Panc1 (cell line): ENCODE measurements around the gene GAB1.

ENCODE experiments used
- POLR2AphosphoS5 ChIP-seq: IDR thresholded peaks from 2 replicates; pipeline ENCODE4 v1.6.1; 2012; ENCODE audit warnings: mild to moderate bottlenecking, low read depth, low read length, moderate library complexity
- TCF7L2 ChIP-seq: IDR thresholded peaks from 2 replicates; pipeline ENCODE4 v1.6.1; 2011; ENCODE audit warnings: mild to moderate bottlenecking, low read depth, low read length, inconsistent platforms
- TF ChIP-seq, protein P1 (sequence below): fragments of 450-650 bp; IDR thresholded peaks from 2 replicates; pipeline ENCODE4 v1.5.1; 2017; ENCODE audit warnings: mild to moderate bottlenecking
- TF ChIP-seq, protein P2 (sequence below), 2 experiments: IDR thresholded peaks; 2 replicates each; pipeline ENCODE4 v1.6.1; 2011 to 2012; ENCODE audit warnings: low read depth in 2 of 2, control low read depth in 1 of 2, low read length in 1 of 2, mild to moderate bottlenecking in 1 of 2, moderate library complexity in 1 of 2; ENCODE audit not compliant: insufficient read depth in 1 of 2

DNA sequence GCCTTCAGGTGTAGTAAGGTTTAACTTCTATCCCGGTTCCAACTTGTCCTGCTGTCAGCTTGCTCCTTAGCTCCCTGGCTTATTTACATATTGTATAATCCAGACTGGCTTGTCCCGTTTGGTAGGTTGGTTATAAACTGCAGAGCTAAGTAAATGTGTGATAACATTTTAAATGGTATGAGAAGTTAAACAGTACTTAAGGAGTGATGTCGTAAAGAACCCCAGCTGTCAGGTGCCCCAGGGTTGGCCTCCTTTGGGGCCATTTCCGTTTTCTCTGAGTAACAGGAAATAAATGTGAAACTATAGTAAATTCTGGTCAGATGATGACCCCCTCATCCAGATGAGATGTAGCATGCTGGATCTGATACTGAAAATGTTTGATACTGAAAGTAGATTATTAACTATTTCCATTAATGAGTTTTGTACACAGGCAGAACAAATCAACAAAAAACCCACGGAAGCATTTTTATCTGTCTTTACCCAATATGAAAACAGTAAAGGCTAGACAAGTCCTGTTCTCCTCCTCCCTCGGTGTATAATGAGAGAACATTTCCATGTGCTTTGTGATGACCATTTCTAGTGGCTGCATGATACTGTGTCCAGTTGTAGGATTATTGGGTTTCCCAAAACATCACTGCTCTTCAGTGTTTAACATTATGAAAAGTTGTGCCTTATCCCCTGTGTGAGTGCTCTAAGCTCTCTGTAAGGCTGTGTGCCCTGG is 22.4 kb downstream of the GAB1 start:
- TF ChIP-seq, protein P1, sequence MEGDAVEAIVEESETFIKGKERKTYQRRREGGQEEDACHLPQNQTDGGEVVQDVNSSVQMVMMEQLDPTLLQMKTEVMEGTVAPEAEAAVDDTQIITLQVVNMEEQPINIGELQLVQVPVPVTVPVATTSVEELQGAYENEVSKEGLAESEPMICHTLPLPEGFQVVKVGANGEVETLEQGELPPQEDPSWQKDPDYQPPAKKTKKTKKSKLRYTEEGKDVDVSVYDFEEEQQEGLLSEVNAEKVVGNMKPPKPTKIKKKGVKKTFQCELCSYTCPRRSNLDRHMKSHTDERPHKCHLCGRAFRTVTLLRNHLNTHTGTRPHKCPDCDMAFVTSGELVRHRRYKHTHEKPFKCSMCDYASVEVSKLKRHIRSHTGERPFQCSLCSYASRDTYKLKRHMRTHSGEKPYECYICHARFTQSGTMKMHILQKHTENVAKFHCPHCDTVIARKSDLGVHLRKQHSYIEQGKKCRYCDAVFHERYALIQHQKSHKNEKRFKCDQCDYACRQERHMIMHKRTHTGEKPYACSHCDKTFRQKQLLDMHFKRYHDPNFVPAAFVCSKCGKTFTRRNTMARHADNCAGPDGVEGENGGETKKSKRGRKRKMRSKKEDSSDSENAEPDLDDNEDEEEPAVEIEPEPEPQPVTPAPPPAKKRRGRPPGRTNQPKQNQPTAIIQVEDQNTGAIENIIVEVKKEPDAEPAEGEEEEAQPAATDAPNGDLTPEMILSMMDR, result no peak
- TF ChIP-seq, protein P2, sequence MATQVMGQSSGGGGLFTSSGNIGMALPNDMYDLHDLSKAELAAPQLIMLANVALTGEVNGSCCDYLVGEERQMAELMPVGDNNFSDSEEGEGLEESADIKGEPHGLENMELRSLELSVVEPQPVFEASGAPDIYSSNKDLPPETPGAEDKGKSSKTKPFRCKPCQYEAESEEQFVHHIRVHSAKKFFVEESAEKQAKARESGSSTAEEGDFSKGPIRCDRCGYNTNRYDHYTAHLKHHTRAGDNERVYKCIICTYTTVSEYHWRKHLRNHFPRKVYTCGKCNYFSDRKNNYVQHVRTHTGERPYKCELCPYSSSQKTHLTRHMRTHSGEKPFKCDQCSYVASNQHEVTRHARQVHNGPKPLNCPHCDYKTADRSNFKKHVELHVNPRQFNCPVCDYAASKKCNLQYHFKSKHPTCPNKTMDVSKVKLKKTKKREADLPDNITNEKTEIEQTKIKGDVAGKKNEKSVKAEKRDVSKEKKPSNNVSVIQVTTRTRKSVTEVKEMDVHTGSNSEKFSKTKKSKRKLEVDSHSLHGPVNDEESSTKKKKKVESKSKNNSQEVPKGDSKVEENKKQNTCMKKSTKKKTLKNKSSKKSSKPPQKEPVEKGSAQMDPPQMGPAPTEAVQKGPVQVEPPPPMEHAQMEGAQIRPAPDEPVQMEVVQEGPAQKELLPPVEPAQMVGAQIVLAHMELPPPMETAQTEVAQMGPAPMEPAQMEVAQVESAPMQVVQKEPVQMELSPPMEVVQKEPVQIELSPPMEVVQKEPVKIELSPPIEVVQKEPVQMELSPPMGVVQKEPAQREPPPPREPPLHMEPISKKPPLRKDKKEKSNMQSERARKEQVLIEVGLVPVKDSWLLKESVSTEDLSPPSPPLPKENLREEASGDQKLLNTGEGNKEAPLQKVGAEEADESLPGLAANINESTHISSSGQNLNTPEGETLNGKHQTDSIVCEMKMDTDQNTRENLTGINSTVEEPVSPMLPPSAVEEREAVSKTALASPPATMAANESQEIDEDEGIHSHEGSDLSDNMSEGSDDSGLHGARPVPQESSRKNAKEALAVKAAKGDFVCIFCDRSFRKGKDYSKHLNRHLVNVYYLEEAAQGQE (IDR thresholded peaks at IDR 0.05; ENCODE audit: insufficient read depth in 1 of 2, low read depth in 2 of 2, low read length in 1 of 2), result no peak
- no peak for TF ChIP-seq POLR2AphosphoS5
- TF ChIP-seq TCF7L2, result no peak
